ENCODE data around the gene SMIM28. TPM values are rescaled to one million over a fixed set of nuclear protein-coding genes. Genes with fewer than 3 reads are reported as not detected.

The SMIM28 gene
- total RNA-seq: not detected in 2 replicates

DNA sequence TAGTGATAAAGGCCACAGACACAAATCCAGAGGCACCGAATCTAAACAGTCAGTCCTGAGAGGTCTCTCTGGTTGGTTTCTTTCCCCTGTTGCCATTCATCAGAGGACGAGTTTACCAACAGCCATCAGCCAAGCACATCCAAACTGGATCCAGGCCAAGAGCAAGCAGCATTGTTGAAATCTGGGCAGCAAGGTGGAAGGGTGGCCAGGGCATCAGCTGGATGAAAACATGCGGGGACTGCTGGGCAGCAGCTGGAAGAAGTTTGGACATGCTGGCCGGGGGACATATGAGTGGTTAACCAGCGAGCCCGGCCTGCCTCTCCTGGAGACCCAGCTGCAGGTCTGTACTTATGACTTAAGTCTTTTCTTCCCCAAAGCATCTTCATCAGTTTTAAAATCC lies at the start of gene SMIM28:
SMIM28 (plus strand) TSS at position 62 of the 400 bp plus-strand sequence; CDS start at position 230, 168 bp downstream.
- no peak for TF ChIP-seq CTCF (IDR thresholded peaks at IDR 0.05; ENCODE audit: extremely low read depth, low read depth, low read length)
- H3K9me3 ChIP-seq (ENCODE audit: low read depth, low read length): no peaks in the 10 kb centered on the region

GRCh38 chr6:138328210-138328609 lies 49.5 kb upstream of the SMIM28 start:
- H3K4me2 ChIP-seq (ENCODE audit: insufficient read depth, low read length): no peak overlapping the region
- no peak overlapping the region for H3K27ac ChIP-seq (ENCODE audit: low read depth, low read length)
- DNase-seq (ENCODE audit: insufficient read length, low spot score, missing footprints): no peak
- no peaks in the 10 kb centered on the region for H4K20me1 ChIP-seq (ENCODE audit: insufficient read depth, low read length)
- no peak overlapping the region for H3K4me3 ChIP-seq (ENCODE audit: insufficient read depth, low read length)
- H3K4me1 ChIP-seq (ENCODE audit: insufficient read depth, low read length): no peaks in the 10 kb centered on the region
- H3K27me3 ChIP-seq (ENCODE audit: insufficient read depth, low read length): no peaks in the 10 kb centered on the region
- H3K9me3 ChIP-seq (ENCODE audit: low read depth, low read length): no peaks in the 10 kb centered on the region
- H3K36me3 ChIP-seq (ENCODE audit: insufficient read depth, low read length): no peaks in the 10 kb centered on the region
- H2AFZ ChIP-seq (ENCODE audit: low read length): no peak overlapping the region
- TF ChIP-seq CTCF (IDR thresholded peaks at IDR 0.05; ENCODE audit: extremely low read depth, low read depth, low read length): no peak
- no peaks in the 10 kb centered on the region for H3K79me2 ChIP-seq (ENCODE audit: insufficient read depth, low read length)

More for the DNA sequence above, at the start of gene SMIM28:
- H3K4me2 ChIP-seq (ENCODE audit: insufficient read depth, low read length): no peak within 1 kb of the TSS
- no peak within 1 kb of the TSS for H2AFZ ChIP-seq (ENCODE audit: low read length)
- DNase-seq (ENCODE audit: insufficient read length, low spot score, missing footprints): no peak
- no peaks in the 10 kb centered on the region for H3K4me1 ChIP-seq (ENCODE audit: insufficient read depth, low read length)
- H3K36me3 ChIP-seq (ENCODE audit: insufficient read depth, low read length): no peaks in the 10 kb centered on the region
- no peak within 1 kb of the TSS for H3K4me3 ChIP-seq (ENCODE audit: insufficient read depth, low read length)
- H3K27ac ChIP-seq (ENCODE audit: low read depth, low read length): no peak within 1 kb of the TSS
- H3K27me3 ChIP-seq (ENCODE audit: insufficient read depth, low read length): peaks cover 3% of the 10 kb centered on the region
- H3K79me2 ChIP-seq (ENCODE audit: insufficient read depth, low read length): no peaks in the 10 kb centered on the region
- no peaks in the 10 kb centered on the region for H4K20me1 ChIP-seq (ENCODE audit: insufficient read depth, low read length)

DNA sequence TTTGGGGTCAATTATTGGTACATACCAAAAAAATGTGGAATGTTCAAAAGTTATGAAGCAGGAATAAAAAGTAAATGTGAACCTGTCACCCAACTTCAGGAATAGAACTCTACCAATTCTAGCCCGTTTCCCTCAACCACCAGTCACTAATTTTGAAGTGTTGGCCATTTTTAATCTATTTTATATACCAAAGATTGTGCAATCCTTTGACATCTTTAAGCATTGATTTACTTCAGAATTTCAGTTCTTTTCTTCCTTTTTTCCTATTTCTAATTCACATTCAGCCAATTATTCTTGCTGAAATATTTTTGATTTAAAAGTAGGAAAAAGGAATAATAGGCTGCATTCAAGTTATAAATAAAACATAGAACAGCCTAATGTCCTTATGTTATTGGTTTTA lies 46.9 kb upstream of the SMIM28 start:
- Histone ChIP-seq H3K4me3 (ENCODE audit: insufficient read depth, low read length) (no peak overlapping the region), H2AFZ (ENCODE audit: low read length) (no peak overlapping the region), H3K79me2 (ENCODE audit: insufficient read depth, low read length) (no peaks in the 10 kb centered on the region), H4K20me1 (ENCODE audit: insufficient read depth, low read length) (no peaks in the 10 kb centered on the region), H3K4me2 (ENCODE audit: insufficient read depth, low read length) (no peak overlapping the region), H3K9me3 (ENCODE audit: low read depth, low read length) (no peaks in the 10 kb centered on the region), H3K36me3 (ENCODE audit: insufficient read depth, low read length) (no peaks in the 10 kb centered on the region), H3K27me3 (ENCODE audit: insufficient read depth, low read length) (no peaks in the 10 kb centered on the region), H3K4me1 (ENCODE audit: insufficient read depth, low read length) (no peaks in the 10 kb centered on the region), H3K27ac (ENCODE audit: low read depth, low read length) (no peak overlapping the region)
- DNase-seq (ENCODE audit: insufficient read length, low spot score, missing footprints): no peak
- TF ChIP-seq CTCF (IDR thresholded peaks at IDR 0.05; ENCODE audit: extremely low read depth, low read depth, low read length): no peak

DNA sequence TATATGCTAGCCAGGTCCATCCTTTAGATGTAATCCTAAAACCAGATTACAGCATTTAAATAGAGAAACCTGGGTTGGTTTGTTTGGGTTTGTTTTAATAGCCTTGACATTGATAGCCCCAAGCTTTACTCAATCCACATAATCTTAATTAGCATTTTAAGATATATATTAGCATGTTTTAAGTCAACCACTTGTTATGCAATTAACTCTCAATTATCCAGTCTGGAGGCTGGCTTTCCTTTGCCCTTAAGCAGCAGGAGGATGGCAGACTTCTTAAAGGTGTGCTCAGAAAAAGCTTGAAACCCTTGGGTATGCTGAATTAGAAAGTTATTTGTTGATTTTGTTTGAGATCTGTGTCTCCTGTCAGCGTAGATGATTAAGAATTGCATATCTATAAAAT lies 46.3 kb upstream of the SMIM28 start:
- Histone ChIP-seq H3K4me2 (ENCODE audit: insufficient read depth, low read length) (no peak overlapping the region), H3K9me3 (ENCODE audit: low read depth, low read length) (no peaks in the 10 kb centered on the region), H3K79me2 (ENCODE audit: insufficient read depth, low read length) (no peaks in the 10 kb centered on the region), H3K36me3 (ENCODE audit: insufficient read depth, low read length) (no peaks in the 10 kb centered on the region), H3K27ac (ENCODE audit: low read depth, low read length) (no peak overlapping the region), H3K27me3 (ENCODE audit: insufficient read depth, low read length) (no peaks in the 10 kb centered on the region), H3K4me1 (ENCODE audit: insufficient read depth, low read length) (no peaks in the 10 kb centered on the region), H2AFZ (ENCODE audit: low read length) (no peak overlapping the region), H4K20me1 (ENCODE audit: insufficient read depth, low read length) (no peaks in the 10 kb centered on the region), H3K4me3 (ENCODE audit: insufficient read depth, low read length) (no peak overlapping the region)
- no peak for DNase-seq (ENCODE audit: insufficient read length, low spot score, missing footprints)
- TF ChIP-seq CTCF (IDR thresholded peaks at IDR 0.05; ENCODE audit: extremely low read depth, low read depth, low read length): no peak
